Measurements from ENCODE around the gene CTAG1B.
"Not testable (repeated sequence)": the region's sequence is repeated elsewhere in the genome, so short reads cannot be mapped to it uniquely, and the experiment has no call there.

The CTAG1B gene

GRCh38 chrX:154620767-154621414 is 1.8 kb upstream of the CTAG1B start:
- not testable (repeated sequence) for DNase-seq

DNA sequence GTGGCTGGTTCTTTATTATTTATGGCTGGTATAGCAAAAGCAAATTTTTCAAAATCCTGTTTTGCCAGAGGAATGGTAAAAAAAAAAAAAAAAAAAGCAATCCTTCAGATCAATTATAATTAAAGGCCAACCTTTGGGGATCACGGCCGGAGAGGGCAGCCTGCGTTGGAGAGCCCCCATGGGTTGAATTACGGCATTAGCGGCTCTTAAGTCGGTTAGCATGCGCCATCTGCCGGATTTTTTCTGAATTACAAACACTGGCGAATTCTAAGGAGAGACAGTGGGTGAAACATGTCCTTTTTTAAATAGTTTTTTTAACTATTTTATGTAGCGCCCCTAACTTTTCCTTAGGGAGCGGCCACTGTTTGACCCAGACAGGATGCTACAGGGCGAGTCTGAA is 5.5 kb downstream of the CTAG1B start:
- DNase-seq, result not testable (repeated sequence)

DNA sequence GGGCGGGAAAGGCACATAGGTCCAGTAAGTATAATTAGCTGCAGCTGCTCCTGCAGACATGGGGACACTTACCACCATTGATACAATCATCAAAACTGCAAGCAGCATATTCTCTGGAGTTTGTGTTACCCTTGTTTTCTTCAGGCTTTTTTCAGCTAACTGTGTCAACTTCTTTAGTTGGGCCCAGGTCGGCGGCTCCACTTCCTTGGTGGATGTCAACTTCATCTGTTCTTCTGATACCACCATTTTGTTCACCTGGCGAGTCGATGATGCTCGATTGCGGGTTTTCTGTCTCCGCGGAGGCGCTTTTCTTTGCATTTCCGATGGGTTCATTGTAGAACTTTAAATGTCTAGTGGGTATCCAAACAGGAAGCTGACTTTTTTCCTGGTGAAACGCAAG is 7.9 kb downstream of the CTAG1B start:
- not testable (repeated sequence) for DNase-seq

- not testable (repeated sequence) for DNase-seq
Measured at GRCh38 chrX:154608823-154609222, 10.3 kb downstream of the CTAG1B start.

DNA sequence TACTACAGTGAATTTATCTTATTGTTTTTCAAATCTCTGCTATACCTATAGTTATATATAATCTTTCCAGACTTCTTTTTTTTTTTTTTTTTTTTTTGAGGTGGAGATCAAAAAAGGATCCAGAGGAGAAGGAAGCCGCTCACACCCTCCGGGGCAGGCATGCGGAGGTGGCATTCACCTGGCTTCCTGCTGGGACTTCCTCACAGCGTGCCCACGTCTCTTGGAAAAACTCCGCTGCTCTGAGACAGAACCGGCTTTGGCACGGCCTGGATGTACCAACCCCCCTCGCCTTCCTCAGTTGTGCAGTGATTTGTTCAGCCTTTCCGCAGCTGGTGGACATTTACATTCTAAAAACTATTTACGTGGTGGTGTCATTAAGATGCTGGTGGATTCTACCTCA is 11.1 kb downstream of the CTAG1B start:
- DNase-seq, result not testable (repeated sequence)

GRCh38 chrX:154607370-154607769 is 11.7 kb downstream of the CTAG1B start:
- DNase-seq, result no peak

- no peak for DNase-seq
Measured at GRCh38 chrX:154605566-154605965, 13.5 kb downstream of the CTAG1B start.

- no peak for DNase-seq
Measured at GRCh38 chrX:154603438-154604430, 15.3 kb downstream of the CTAG1B start.

GRCh38 chrX:154602766-154603437 is 16.2 kb downstream of the CTAG1B start:
- DNase-seq, result no peak

GRCh38 chrX:154602226-154602625 is 16.9 kb downstream of the CTAG1B start:
- no peak for DNase-seq

- no peak for DNase-seq
Measured at GRCh38 chrX:154600759-154601374, 18.2 kb downstream of the CTAG1B start.

DNA sequence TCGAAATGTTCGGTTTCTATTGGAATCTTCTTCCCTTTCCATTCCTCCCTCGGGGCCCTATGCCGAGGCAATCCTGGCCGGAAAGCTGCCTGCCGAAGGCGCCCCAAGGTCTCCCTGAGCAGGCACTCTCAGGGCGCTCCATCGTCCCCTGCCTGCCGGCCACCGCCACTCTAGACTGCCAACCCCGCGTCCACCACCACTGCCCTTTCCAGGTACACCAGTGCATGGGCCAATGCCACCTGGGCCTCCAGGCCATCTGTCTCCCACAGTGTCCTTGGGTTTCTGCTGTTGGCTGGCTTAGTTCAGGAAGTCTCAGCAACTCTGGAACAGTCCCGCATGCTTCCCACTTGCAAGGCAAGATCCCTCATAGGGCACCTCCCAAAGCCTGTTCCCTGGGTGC is 19.6 kb downstream of the CTAG1B start:
- no peak for DNase-seq

DNA sequence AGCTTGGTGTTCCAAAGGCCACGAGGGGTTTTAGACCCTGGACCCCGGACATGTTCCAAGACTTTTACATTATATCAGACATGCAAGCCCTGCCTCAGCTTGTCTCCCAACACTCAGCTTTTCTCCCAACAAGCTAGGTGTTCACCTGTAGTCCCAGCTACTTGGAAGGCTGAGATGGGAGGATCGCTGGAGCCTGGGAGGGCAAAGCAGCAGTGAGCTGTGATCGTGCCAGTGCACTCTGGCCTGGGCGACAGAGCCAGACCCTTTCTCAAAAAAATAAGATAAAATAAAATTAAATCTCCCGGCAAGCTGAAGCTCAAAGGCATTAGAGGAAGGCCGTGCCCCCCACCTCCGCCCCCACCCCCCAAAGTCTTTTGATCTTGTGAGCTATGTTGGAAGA is 20.4 kb downstream of the CTAG1B start:
- no peak for DNase-seq

- DNase-seq, result no peak
Measured at GRCh38 chrX:154597221-154597620, 21.9 kb downstream of the CTAG1B start.

GRCh38 chrX:154596290-154596929 is 22.7 kb downstream of the CTAG1B start:
- no peak for DNase-seq

DNA sequence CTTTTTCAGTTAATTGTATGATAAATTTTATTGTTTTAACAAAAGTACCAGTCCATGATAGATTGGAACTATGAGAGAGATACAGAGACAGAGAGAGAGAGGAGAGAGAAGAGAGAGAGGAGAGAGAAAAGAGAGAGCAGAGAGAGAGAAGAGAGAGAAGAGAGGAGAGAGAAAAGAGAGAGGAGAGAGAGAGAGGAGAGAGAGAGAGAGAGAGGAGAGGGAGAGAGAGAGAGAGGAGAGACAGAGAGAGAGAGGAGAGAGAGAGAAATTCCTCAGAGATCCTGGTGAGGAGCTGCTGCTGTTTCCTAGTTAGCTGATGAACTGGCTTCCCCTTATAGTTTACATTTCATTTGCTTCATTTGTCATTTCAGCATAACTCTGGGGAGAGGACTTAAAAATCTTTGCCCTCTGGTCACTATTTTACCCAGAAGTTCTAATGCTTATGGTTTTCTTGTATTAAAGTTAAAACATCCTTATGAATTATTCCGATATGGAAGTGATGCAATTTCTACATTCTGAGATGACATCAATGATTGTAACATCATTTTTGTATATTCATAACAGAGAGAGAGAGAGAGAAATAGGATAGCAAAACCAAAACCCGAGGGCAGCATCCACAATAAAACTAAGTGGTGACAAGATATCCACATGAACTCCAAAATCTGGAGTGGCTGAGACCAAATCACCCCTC is 23.4 kb downstream of the CTAG1B start:
- no peak for DNase-seq

GRCh38 chrX:154594491-154594890 is 24.6 kb downstream of the CTAG1B start:
- no peak for DNase-seq

DNA sequence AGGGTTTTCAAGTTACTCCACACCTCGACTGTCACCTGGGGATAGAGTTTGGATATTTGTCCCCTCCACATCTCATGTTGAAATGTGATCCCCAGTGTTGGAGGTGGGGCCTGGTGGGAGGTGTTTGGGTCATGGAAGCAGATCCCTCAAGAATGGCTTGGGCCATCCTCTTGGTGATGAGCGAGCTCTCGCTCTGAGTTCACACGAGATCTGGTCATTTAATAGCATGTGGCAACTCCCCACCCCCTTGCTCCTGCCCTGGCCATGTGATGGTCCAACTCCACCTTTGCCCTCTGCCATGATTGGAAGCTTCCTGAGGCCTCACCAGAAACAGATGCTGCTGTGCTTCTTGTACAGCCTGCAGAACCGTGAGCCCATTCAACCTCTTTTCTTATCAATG is 25.9 kb downstream of the CTAG1B start:
- DNase-seq, result no peak

- DNase-seq, result no peak
Measured at GRCh38 chrX:154592505-154592904, 26.6 kb downstream of the CTAG1B start.

DNA sequence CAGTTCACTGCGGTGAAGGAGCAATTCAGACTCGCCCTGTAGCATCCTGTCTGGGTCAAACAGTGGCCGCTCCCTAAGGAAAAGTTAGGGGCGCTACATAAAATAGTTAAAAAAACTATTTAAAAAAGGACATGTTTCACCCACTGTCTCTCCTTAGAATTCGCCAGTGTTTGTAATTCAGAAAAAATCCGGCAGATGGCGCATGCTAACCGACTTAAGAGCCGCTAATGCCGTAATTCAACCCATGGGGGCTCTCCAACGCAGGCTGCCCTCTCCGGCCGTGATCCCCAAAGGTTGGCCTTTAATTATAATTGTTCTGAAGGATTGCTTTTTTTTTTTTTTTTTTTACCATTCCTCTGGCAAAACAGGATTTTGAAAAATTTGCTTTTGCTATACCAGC is 28.7 kb downstream of the CTAG1B start:
- DNase-seq, result not testable (repeated sequence)

GRCh38 chrX:154584585-154585183 is 34.4 kb downstream of the CTAG1B start, which contains the start of gene CTAG1A:
CTAG1A (plus strand) TSS chrX:154585133; CDS start chrX:154585207, 74 bp downstream.
- not testable (repeated sequence) for DNase-seq

Measured in activated CD8-positive, alpha-beta memory T cell treated with anti-CD3 and anti-CD28 coated beads for 24 hours (primary cell).